Measurements from ENCODE around the gene SERPINA4.

The SERPINA4 gene

DNA sequence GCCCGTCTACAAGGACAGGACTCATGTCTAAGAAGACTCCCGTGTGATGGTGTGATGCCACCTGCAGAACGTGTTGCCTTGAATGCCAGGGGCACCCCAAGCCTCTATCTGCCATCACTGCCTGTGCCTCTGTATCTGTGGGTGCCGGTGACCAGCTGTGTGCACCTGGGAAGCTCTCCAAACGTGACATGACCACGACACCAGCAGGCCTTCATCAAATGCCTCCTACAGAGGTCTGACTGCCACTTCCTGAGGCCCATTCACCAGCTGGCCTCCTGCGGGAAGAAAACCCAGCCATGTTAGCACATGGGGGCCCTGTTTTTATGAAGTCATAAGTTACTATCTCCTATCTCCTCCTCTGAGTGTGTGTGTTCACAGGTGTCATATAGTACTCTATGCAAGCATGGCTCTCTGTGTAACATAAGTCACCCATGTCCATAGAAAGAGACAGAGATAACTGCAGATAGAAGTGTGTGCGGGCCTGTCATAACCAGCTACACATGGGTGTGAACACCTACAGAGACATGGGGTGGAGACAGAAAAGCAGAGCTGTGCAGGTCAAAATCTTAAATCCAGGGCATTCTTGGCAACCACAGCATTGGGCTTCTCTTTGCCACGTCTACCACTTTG lies 18.3 kb upstream of the SERPINA4 start:
- no peak for DNase-seq (ENCODE audit: low spot score)

DNA sequence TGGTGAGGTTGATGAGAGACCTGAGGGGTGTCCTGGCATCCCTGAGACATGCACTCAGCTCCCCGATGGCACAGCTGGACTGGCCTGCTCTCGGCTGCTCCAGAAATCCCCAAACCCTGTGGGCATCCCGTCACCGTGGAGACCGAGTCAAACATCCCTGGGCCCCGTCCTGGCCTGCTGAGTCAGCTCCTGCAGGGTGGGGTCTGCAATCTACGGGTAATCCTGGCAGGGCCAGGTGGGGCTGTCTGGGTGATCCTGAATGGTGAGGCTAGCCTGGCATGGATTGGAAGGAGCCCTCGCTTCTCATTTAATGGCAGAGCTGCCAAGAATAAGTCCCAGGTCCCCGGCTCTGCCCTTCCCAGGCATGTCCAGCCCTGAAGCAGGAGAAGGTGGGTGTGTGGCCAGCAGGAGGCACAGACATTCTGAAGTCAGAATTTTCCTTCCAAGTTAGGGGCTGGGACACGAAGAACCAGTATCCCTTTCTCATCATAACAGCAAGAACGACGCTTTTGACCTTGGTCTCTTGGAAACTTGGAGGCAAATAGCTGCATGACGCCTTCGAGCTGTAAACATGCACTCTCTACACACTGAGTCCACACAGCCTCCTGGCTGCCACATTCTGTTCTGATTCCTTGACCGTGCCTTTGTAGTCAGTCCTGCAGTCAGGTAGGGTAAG lies 17.7 kb upstream of the SERPINA4 start:
- no peak for DNase-seq (ENCODE audit: low spot score)

DNA sequence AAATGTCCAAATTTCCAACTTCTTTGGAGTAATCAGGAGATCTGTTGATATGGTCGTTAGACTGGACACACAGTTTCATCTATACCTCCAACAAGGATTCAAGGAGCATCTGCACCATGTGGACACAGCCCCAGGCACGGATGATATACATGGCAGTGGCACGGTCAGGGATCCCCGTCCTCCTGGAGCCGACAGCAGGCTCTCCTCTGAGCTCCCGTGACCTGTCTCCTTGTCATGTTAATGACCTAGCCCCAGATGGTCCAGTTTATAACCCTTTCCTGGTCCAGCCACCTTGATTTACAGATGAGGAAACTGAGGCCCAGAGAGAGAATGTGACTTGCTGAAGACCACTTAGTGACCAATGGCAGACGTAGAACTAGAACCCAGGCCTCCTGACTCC lies 16.5 kb upstream of the SERPINA4 start:
- DNase-seq (ENCODE audit: low spot score), result no peak

DNA sequence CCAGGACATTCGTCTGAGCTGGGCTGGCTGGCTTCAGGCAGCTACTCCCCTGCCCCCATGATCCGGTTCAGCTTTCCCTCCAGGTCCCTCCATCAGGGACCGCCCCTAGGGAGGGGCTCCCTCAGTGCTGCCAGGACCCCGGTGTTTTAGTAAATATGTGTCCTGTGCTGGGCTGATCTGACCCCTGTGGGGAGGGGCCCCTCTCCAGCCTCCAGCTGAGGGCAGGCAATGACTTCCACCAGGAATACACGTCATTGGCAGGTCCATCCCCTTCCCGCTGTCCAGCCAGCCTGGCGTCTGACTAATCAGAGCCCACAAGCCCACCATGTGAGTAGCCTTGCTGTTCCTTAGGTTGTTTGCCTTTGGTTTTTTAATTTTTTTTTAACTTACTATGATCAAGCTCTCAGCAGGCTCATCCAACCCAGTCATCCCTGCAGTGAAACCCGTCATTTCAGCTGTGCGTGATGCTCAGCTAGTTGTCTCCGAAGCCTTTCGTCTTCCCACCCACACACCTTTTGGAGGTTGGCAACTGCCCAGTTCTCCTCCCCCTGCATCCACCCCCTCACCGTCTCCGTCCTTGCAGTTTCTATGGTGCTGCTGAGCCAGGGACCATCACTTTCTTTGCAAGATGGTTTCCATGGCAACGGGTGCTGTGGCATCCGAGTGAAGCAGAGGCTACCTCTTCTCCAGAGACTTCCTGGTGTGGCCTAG lies 16.0 kb upstream of the SERPINA4 start:
- no peak for DNase-seq (ENCODE audit: low spot score)

DNA sequence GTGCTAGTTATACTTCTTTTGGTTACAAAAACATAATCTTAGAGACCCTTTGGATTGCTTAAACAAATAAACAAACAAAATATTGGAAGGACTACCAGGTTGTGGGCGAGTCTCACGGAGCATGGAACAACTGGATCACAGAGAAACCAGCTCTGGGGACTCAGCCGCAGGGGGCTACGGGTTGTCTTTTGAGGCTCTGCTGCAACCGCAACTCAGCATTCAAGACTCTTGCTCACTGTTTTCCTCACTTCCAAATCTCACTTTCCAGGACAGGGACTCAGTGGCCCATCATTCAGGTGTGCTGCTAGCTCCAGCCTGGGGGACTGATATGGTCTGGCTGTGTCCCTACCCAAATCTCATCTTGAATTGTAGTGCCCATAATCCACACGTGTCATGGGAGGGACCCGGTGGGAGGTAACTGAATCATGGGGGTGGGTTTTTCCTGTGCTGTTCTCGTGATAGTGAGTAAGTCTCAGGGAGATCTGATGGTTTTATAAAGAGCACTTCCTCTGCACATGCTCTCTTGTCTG lies 14.0 kb upstream of the SERPINA4 start:
- DNase-seq (ENCODE audit: low spot score), result no peak

DNA sequence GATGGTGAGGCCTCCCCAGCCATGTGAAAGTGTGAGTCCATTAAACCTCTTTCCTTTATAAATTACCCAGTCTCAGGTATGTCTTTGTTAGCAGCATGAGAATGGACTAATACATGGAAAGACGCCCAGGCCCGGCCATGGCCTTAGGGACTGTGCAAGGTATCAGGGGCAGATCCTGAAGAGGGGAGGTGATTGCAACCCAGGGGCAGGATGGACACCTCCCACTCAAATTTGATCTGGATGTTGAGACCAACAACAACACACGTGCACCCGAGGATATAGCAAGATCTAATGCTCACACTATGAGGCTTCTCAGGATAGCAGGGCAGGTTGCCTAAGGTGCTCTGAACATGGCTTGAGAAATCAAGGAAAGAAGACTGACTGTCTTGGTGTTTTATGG lies 13.5 kb upstream of the SERPINA4 start:
- DNase-seq (ENCODE audit: low spot score), result no peak

DNA sequence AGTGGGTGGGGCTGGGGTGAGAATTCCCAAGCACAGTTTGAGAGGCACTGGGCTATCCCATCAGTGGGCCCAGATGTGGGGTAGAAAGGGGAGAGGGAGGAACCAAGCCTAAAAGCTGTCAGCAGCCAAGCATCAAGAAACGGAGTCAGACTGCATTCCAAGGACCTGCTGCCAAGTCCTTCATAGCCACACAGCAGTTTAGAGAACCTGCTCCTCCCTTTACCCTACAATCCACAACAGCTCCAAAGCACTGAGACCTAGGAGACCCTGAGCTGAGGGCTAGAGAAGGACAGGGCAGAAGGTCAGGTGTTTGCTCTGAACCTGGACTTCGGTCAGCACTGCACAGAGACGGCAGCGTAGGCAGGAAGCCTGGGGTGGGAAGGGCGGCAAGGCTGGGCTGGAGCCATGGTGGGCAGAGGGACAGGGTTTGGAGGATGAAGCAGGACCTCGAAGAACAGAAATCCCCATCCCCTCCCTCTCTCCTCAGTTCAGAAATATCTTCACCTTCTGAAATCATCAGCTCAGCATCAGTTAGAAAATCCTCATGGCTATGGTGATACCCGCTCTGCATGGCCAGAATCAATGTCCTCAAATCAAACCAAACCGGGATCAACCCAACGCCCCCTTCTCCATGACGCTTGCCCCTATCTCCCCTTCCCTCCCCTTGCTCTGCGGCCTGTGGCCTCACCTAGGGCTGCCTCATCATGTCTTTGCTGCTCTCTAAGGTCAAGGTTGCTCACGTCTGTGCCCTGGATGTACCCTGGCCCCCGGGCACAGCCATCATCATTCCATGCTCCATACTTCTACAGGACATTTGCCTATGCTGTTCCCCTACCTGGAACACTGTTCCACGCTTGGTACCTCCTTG lies 12.9 kb upstream of the SERPINA4 start:
- DNase-seq (ENCODE audit: low spot score), result no peak

DNA sequence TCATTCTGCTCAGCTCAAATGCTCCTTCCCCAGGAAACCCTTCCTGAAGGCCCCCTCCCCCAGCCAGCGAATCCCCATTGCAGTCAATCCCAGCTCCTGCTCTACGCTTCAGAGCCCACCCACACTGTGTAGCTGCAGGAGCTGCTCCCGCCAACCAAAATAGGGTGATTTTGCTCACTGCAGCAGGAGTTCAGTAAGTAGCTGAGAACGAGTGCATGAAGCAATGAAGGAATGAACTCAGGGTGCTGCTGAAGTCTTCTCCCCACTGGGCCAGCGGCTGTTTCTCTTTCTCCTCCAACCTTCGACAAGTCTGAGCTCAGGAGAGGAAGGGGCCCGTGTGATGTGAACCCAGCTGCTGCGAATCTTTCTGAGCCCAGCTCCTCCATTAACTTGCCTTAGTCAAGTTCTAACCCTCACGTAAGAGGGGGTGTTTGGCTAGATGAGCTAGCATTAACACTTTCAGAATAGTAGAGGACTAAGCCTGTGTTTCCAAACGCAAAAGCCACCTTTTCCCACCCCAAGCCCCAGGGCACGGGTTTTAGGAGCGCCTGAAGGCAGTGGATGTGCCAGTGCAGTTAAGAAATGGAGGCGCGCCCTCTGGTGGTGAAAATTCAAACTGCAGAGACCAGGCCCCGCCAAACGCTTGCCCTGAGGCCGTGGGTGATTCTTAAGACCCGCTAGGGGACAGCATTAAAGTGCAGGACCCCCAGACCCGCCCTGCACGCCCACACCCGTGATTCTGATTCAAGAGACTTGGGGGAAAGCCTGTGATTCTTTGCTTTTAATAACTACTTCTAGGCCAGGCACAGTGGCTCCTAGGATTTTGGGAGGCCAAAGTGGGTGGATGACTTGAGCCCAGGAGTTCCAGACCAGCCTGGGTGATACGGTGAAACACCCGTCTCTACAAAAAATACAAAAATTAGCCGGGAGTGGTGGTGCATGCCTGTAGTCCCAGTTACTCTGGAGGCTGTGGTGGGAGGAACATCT lies 11.9 kb upstream of the SERPINA4 start:
- DNase-seq (ENCODE audit: low spot score), result peak; percentile 52

DNA sequence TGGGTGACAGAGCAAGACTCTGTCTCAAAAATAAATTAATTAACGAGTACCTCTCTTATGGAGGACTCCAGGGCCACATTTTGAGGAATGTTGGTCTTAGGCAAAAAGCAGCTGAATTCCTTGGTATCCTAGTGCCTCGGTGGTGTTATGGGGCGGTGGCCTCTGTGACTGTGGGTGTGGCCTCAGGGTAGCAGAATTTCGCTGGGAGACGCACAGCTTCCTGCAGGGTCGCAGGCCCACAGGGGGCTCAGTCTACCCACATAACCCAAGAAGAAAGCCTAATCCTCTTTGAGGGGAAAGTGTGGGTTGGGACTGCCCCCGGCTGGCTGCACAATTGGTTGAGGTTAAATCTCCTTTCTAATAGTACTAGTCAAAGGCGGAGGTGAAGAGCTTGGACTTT lies 11.2 kb upstream of the SERPINA4 start:
- DNase-seq (ENCODE audit: low spot score), result no peak

DNA sequence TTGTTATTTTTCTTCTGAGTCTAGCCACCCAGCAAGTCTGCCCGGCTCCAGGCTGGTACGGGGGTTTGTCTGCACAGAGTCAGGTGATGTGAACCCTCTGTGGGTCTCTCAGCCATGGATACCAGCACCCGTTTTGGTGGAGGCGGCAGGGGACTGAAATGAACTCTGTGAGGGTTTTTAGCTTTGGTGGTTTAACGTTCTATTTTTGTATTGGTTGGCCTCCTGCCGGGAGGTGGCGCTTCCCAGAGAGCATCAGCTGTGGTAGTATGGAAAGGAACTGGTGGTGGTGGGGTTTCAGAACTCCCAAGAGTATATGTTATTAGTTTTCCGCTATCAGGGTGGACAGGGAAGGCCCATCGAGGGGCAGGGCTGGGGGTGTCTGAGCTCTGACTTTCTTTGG lies 5.3 kb upstream of the SERPINA4 start:
- DNase-seq (ENCODE audit: low spot score), result no peak

DNA sequence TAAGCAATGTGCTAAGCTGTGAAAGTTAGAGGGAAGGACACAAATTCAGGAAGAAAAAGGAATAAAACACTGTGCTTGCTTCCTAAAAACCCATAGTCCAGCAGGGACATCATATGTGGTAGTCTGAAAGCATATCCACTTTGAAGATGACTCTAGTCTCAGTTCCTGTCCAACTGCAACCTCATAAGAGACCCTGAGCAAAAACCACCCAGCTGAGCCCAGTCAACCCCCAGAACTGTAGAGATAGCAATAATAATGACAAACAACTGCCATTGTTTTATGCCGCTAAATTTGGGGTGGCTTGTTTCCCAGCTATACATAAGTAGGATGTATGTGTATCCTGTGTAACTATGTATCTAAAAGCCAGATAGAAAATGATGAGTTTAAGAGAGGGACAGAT lies 3.9 kb upstream of the SERPINA4 start:
- no peak for DNase-seq (ENCODE audit: low spot score)

DNA sequence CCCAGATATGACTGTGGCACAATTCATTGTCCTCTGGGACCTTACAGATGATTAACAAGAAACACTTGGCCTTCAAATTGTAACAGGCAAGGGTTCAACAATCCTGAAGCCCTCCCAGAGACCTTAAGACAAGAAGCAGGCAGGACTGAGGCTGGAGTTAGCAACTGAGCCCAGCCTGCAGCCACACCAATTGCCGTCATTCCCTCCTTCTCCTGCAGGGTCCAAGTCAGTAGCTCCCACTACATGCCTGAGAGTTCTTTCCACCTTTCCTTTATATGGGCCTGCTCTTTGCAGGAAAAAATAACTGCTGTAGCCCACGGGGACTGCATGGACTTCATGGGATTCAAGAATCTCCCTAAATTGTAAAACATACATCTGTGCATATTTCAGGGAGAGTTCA lies 2.4 kb upstream of the SERPINA4 start:
- no peak for DNase-seq (ENCODE audit: low spot score)

DNA sequence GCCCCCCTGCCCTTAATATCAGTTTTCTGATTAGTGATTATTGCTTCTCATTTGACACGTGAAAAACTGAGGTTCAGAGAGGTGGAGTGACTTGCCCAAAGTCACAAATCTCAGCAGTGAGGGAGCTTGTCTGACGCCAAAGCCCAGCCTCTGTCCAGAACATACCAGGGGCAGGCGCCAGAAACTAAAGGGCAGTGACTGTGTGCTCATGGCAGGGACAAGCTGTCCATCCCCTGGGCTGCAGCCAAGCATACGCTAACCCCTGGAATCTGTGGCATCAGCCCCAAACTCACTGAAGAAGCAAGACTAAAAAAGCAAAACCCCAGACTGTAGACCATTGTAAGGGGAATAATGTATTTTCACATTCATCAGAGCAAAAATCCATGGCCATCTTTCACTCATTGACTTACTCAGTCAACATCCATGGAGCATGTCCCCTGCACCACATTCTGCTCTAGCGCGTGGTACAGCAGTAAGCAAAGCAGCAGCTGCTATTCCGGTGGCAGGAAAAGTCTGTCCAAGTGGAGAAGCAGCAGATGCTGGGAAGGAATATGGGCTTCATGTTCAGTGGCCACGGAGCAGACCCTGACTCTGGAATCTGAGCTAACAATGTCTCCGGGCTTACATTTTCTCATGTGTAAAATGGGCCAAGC lies 1.5 kb upstream of the SERPINA4 start:
- DNase-seq (ENCODE audit: low spot score), result no peak

DNA sequence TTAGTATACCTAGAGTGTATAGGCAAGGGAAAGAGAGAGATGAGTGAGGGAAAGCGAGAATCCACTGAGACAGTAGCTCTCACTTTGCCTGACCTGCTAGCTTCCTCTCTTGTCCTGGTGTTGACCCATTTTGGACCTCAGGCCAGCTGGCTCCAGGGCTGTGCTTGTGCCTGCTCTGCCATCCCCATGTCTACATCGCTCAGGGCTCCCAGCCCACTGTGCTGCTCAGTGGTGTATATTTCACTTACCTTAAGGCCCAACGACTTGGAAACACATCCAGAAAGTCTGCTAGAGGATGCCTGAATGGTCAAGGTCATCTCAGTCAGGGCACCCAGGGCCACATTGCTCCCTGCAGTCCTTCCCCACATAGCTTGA lies 964 bp upstream of the SERPINA4 start:
- DNase-seq (ENCODE audit: low spot score), result no peak

DNA sequence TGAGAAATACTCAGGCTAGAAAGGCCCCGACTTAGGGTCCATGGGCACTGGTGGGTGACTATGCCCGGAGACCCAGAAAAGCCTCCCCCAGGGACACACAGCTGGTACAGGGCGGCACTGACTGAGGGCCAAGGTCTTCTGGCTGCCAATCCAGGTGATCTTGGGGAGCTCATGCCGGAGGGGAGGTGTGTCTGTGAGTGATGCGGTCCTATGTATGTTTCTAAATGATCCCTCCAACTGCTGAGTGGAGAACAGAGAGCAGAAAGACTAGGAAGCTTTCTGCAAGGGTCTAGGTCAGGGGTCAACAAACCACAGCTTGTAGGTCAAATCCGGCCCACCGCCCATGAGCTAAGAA lies 391 bp downstream of the SERPINA4 start:
- DNase-seq (ENCODE audit: low spot score), result no peak

DNA sequence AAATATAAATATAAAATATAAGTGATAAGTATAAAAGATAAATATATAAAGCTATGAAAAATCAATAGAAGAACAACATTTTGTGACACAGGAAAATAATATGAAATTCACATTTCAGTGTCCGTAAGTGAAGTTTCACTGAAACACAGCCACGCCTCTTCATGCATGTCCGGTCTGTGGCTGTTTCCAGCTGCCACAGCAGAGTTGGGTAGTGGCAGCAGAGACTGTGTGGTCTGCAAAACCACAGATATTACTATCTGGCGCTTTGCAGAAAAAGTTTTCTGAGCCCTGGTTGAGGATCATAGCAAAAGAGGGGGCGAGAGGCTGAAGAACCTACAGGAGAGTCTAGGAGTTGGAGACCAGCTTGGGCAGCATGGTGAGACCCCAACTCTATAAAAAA lies 780 bp downstream of the SERPINA4 start:
- DNase-seq (ENCODE audit: low spot score), result no peak

DNA sequence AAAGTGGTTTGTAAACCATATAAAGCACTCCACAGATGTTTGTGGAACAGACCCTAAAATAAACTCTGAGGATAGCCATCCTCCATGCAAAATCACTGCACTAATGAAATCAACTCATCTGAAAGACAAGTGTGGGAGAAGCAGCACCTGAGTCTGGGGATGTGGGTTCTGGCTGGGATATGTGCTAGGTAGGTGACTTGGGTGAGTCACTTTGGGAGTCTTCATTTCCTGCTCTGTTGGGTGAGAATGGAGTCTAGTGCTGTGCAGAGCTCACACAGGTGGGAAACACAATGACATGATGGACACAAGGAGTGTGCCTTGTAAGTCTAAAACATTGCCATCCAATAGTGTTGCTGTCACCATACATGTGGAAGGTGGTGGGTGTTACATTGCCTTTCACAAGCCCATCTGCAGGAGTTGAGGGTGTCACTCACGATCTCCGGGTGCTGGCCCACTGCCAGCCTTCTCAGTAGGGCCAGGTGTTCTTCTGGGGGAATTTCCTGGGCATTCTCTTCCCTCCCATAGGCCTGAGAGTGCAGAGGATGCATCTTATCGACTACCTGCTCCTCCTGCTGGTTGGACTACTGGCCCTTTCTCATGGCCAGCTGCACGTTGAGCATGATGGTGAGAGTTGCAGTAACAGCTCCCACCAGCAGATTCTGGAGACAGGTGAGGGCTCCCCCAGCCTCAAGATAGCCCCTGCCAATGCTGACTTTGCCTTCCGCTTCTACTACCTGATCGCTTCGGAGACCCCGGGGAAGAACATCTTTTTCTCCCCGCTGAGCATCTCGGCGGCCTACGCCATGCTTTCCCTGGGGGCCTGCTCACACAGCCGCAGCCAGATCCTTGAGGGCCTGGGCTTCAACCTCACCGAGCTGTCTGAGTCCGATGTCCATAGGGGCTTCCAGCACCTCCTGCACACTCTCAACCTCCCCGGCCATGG lies 2.0 kb downstream of the SERPINA4 start:
- DNase-seq (ENCODE audit: low spot score), result no peak

DNA sequence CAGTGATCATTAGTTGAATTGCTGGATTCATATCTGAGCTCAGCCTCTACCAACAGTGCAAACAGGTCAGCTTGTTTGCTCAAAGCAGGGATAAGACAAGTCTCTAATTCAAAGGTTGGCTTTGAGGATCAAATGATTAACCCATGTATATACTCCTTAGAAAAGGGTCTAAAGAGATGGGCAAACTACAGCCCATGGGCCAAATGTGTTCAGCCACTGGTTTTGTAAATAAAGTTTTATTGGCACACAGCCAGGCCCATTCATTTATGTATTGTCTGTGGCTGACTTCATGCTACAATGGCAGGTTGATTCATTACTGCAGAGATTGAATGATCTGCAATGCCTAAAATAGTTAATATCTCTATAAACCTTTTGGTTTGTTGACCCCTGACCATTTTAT lies 3.1 kb downstream of the SERPINA4 start:
- DNase-seq (ENCODE audit: low spot score), result no peak

DNA sequence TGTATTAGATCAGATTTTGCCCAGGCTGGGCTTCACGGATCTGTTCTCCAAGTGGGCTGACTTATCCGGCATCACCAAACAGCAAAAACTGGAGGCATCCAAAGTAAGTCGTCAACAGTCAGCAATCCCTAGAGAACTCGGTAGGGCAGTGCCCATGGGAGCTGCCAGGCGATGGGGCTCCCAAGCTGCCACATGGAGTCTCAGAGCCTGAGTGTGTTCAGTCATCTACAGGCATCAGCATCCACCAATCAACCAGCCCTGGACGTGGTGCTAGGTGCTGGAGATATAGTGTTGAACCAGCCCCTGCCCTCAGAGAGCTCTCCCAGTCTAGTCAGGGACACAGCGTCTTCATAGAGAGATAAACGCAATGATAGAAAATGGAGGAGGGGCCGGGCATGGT lies 6.9 kb downstream of the SERPINA4 start:
- DNase-seq (ENCODE audit: low spot score), result no peak

Data from hepatic stellate cell (primary cell).